Astrocyte of the hippocampus (primary cell): Measurements from ENCODE around the gene LRP2.

Experiments
- DNase-seq: peaks from one replicate; pipeline ENCODE4 v3.0.0; 2011; ENCODE audit warnings: low read depth, low spot score

Gene LRP2

GRCh38 chr2:169129703-169130243 is 232.6 kb downstream of the LRP2 start:
- DNase-seq: no peak

- DNase-seq: no peak
These were observed 242.5 kb downstream of the LRP2 start for GRCh38 chr2:169119851-169120250.

- DNase-seq: peak; percentile 85
These were observed 243.1 kb downstream of the LRP2 start for GRCh38 chr2:169119123-169119760.

GRCh38 chr2:169118060-169118459 is 244.3 kb downstream of the LRP2 start:
- DNase-seq: peak; percentile 35

- no peak for DNase-seq
These were observed 245.3 kb downstream of the LRP2 start for GRCh38 chr2:169116993-169117392.

- DNase-seq: peak; percentile 7
These were observed 246.0 kb downstream of the LRP2 start for GRCh38 chr2:169116327-169116726.

GRCh38 chr2:169114056-169114455 is 248.3 kb downstream of the LRP2 start:
- no peak for DNase-seq

- no peak for DNase-seq
These were observed 249.5 kb downstream of the LRP2 start for GRCh38 chr2:169112841-169113240.

- peak; percentile 45 for DNase-seq
These were observed 251.4 kb downstream of the LRP2 start for GRCh38 chr2:169110916-169111315.

- peak; percentile 36 for DNase-seq
These were observed 251.9 kb downstream of the LRP2 start for GRCh38 chr2:169110419-169110818.

GRCh38 chr2:169109502-169110409 is 252.6 kb downstream of the LRP2 start:
- DNase-seq: peak; percentile 90

GRCh38 chr2:169108099-169108884 is 254.0 kb downstream of the LRP2 start:
- no peak for DNase-seq

- DNase-seq: no peak
These were observed 254.7 kb downstream of the LRP2 start for GRCh38 chr2:169107645-169108044.

GRCh38 chr2:169106563-169107545 is 255.5 kb downstream of the LRP2 start:
- no peak for DNase-seq

GRCh38 chr2:169106134-169106533 is 256.2 kb downstream of the LRP2 start:
- no peak for DNase-seq

GRCh38 chr2:169105476-169105875 is 256.9 kb downstream of the LRP2 start:
- DNase-seq: no peak

- DNase-seq: no peak
These were observed 257.5 kb downstream of the LRP2 start for GRCh38 chr2:169104848-169105247.

GRCh38 chr2:169095621-169096105 is 266.7 kb downstream of the LRP2 start:
- DNase-seq: peak; percentile 97

GRCh38 chr2:169094676-169095075 is 267.7 kb downstream of the LRP2 start:
- DNase-seq: no peak

- peak; percentile 40 for DNase-seq
These were observed 268.8 kb downstream of the LRP2 start for GRCh38 chr2:169093535-169093934.
